ENCODE measurements around the gene RNF25.
A peak's percentile ranks its signal among the peaks of the same experiment; 100 is the strongest.

Gene RNF25

GRCh38 chr2:218671654-218672566 lies at the start of gene RNF25, which contains the start of gene STK36:
TSS of gene RNF25 (minus strand) at chr2:218672002. CDS start at chr2:218671970, 32 bp downstream.
TSS of gene STK36 (plus strand) at chr2:218672086. CDS start at chr2:218672830, 744 bp downstream.
- peak; percentile 81 for DNase-seq

DNA sequence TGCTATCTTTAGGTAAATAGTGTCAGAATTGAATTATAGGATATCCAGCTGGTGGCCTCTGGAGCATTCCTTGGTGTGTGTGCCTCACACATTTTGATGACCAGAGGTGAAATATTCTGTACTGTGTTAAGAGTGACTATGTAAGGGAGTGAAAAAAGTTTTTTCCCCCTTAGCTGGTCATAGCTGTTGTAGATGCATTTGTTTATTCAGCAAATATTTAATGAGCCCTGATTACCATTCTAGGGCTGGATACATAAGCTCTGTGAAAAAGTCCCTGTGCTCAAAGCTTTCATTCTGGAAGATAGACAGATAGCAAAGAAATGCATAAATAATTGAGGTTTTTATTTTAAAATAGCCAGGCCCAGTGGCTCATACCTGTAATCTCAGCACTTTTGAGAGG lies 49.7 kb upstream of the RNF25 start:
- DNase-seq, result no peak

- DNase-seq, result no peak
Measured at GRCh38 chr2:218720048-218721041, 48.5 kb upstream of the RNF25 start.

- no peak for DNase-seq
Measured at GRCh38 chr2:218719457-218719856, 47.7 kb upstream of the RNF25 start.

GRCh38 chr2:218718058-218718457 lies 46.3 kb upstream of the RNF25 start:
- no peak for DNase-seq

- no peak for DNase-seq
Measured at GRCh38 chr2:218717262-218717661, 45.5 kb upstream of the RNF25 start.

- DNase-seq, result no peak
Measured at GRCh38 chr2:218716070-218716469, 44.3 kb upstream of the RNF25 start.

- no peak for DNase-seq
Measured at GRCh38 chr2:218713922-218714321, 42.1 kb upstream of the RNF25 start.

- no peak for DNase-seq
Measured at GRCh38 chr2:218711550-218711929, 39.7 kb upstream of the RNF25 start.

GRCh38 chr2:218710687-218711549 lies 39.1 kb upstream of the RNF25 start, which contains the start of gene TTLL4:
TSS of gene TTLL4 (plus strand) at chr2:218710835. CDS start at chr2:218737677, 26,842 bp downstream.
- peak; percentile 97 for DNase-seq

GRCh38 chr2:218710334-218710686 lies 38.5 kb upstream of the RNF25 start:
- DNase-seq, result no peak

GRCh38 chr2:218709908-218710307 lies 38.1 kb upstream of the RNF25 start:
- DNase-seq, result no peak

- DNase-seq, result no peak
Measured at GRCh38 chr2:218708086-218708485, 36.3 kb upstream of the RNF25 start.

- no peak for DNase-seq
Measured at GRCh38 chr2:218703341-218703740, 31.5 kb upstream of the RNF25 start.

DNA sequence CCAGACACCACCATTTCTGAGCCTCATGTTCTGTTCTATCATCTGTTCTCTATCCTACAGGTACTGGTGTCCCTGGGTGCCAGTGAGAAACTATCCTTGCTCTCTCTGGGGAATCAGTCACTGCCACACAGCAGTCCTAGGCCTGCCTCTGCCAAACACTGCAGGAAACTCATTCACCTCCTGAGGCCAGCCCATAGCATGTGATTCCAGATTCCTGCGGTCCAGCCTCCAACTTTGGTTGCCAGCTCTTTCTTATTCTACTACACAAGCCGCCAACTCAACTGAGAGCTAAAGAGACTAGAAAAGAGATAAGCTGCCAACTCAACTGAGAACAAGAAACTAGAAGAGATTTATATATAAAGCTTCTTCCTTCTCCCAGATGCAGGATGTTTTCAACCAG lies 30.0 kb upstream of the RNF25 start:
- no peak for DNase-seq

DNA sequence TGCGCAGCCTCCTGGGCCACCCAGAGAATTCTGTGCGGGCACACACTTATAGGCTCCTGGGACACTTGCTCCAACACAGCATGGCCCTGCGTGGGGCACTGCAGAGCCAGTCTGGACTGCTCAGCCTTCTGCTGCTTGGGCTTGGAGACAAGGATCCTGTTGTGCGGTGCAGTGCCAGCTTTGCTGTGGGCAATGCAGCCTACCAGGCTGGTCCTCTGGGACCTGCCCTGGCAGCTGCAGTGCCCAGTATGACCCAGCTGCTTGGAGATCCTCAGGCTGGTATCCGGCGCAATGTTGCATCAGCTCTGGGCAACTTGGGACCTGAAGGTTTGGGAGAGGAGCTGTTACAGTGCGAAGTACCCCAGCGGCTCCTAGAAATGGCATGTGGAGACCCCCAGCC lies 27.1 kb upstream of the RNF25 start:
- no peak for DNase-seq

- no peak for DNase-seq
Measured at GRCh38 chr2:218694405-218695145, 22.8 kb upstream of the RNF25 start.

GRCh38 chr2:218691234-218691633 lies 19.4 kb upstream of the RNF25 start:
- DNase-seq, result no peak

- peak; percentile 43 for DNase-seq
Measured at GRCh38 chr2:218687400-218688060, 15.7 kb upstream of the RNF25 start.

GRCh38 chr2:218680061-218680460 lies 8.3 kb upstream of the RNF25 start:
- DNase-seq, result no peak

DNA sequence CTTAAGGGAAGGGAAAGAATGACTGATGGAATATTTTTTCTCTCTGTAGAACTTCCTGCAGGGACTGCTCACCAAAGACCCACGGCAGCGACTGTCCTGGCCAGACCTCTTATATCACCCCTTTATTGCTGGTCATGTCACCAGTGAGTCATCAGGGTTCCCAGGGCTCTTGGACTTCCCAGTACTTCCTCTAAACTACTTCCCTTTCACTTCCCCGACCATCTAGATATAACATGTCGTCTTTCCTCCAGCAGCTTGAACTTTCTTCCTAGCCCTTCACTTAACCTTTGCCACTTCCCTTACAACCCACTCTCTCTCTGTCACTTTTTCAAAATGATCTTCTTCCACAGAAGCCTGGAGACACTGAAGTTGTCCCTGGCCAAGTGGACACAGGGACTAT lies 7.3 kb upstream of the RNF25 start:
- no peak for DNase-seq
